ENCODE results near the gene FXN. TPM values are rescaled to one million over a fixed set of nuclear protein-coding genes. Genes with fewer than 3 reads are reported as not detected.
A peak's percentile ranks its signal among the peaks of the same experiment; 100 is the strongest.

FXN gene
- total and polyA plus RNA-seq, 4 donors: 3.6 to 13.5 (median 10.6) TPM

GRCh38 chr9:69149321-69149807 is 113.8 kb downstream of the FXN start:
- peaks cover 0 to 7% (median 5%) of the 10 kb centered on the region in 5 donors for H3K4me1 ChIP-seq (ENCODE audit: control insufficient read depth in 5 of 5, insufficient read depth in 5 of 5, low read length in 5 of 5)
- no peak overlapping the region for H3K4me3 ChIP-seq
- DNase-seq (peak; percentile 43 to 69 (median 69)), ATAC-seq (ENCODE audit: insufficient read depth, low FRiP score) (peak; percentile 28)
- H3K27me3 ChIP-seq (ENCODE audit: control insufficient read depth in 3 of 3, insufficient read depth in 3 of 3, low read length in 2 of 3): no peaks in the 10 kb centered on the region
- no peak for TF ChIP-seq CTCF (IDR thresholded peaks at IDR 0.05; ENCODE audit: control extremely low read depth, extremely low read depth)
- peak overlapping the region; percentile 0 to 53 for H3K27ac ChIP-seq (ENCODE audit: low read depth in 1 of 2, low read length in 1 of 2)
- WGBS, 2 donors: 10 to 30% methylated on average over 7 of the region's 7 CpGs
- H3K9me3 ChIP-seq (ENCODE audit: control insufficient read depth in 4 of 4, insufficient read depth in 3 of 4, low read length in 3 of 4): no peaks in the 10 kb centered on the region
- H3K36me3 ChIP-seq (ENCODE audit: control insufficient read depth in 4 of 4, insufficient read depth in 4 of 4, low read length in 4 of 4): peaks cover 0 to 1% (median 0%) of the 10 kb centered on the region in 4 donors
- peak overlapping the region in 1 of 2 donors; percentile 73 for H3K9ac ChIP-seq (ENCODE audit: insufficient read depth in 1 of 2, low read length in 2 of 2)

Small RNA genes within 50 kb of the gene (small RNA-seq; reads per million reads assigned to genes)
- gene AL162730.1 (ENCODE audit: low replicate concordance): not detected

Other genes with a start within 250 kb of the FXN start
- not detected for gene PRKACG, start 21.6 kb upstream of the FXN start, total RNA-seq
- not detected for gene PRKACG, start 21.6 kb upstream of the FXN start, polyA plus RNA-seq
- gene TJP2, start 138.5 kb downstream of the FXN start, total RNA-seq: 100 to 1,000 TPM; 104 to 181 TPM
- gene TJP2, start 138.5 kb downstream of the FXN start, polyA plus RNA-seq: 10 to 100 TPM; 39.3 to 43.2 TPM